Transverse colon (tissue), 4 donors: ENCODE results near the gene MAN2A1. TPM values are rescaled to one million over a fixed set of nuclear protein-coding genes. Genes with fewer than 3 reads are reported as not detected.

ENCODE experiments used
- DNase-seq: peaks from one replicate; pipeline ENCODE4 v3.0.0-alpha.2; 2019
- H3K27ac ChIP-seq, 4 donors: fragments of 200-600 bp; sonication (generic); 2 replicates each; pipeline ENCODE4 v1.5.1; 2016 to 2018; ENCODE audit warnings: inconsistent platforms in 4 of 4
- H3K27me3 ChIP-seq: fragments of 200-600 bp; sonication (generic); 2 replicates; pipeline ENCODE4 v1.5.1; 2017; ENCODE audit warnings: inconsistent platforms
- H3K36me3 ChIP-seq, 4 donors: fragments of 200-600 bp; sonication (generic); 2 replicates each; pipeline ENCODE4 v1.5.1; 2017 to 2019; ENCODE audit warnings: inconsistent platforms in 4 of 4
- H3K4me1 ChIP-seq, 4 donors: fragments of 200-600 bp; sonication (generic); 2 replicates each; pipeline ENCODE4 v1.5.1; 2017 to 2020; ENCODE audit warnings: inconsistent platforms in 4 of 4
- H3K4me3 ChIP-seq, 4 donors: fragments of 200-600 bp; sonication (generic); 1 replicate in 1 of 4; 2 replicates in 3 of 4; pipeline versions ENCODE4 v1.5.1 to v1.6.1; 2017 to 2019; ENCODE audit warnings: inconsistent platforms in 4 of 4
- H3K9me3 ChIP-seq, 2 donors: fragments of 200-600 bp; sonication (generic); 2 replicates each; pipeline ENCODE4 v1.5.1; 2017 to 2019; ENCODE audit warnings: inconsistent platforms in 2 of 2
- CTCF ChIP-seq, 5 experiments: fragments of 200-600 bp in 3 of 5; fragments of 450-650 bp in 2 of 5; sonication (generic) in 3 of 5; IDR thresholded peaks; 1 replicate in 2 of 5; 2 replicates in 3 of 5; pipeline ENCODE4 v1.5.1; 2016 to 2017; ENCODE audit warnings: antibody characterized with exemption in 5 of 5, inconsistent platforms in 3 of 5, mild to moderate bottlenecking in 2 of 5, moderate library complexity in 1 of 5
- EP300 ChIP-seq: sonication (generic); formaldehyde crosslinking; IDR thresholded peaks from one replicate; pipeline ENCODE4 v1.6.1; 2017; ENCODE audit warnings: antibody characterized with exemption, low read depth
- POLR2A ChIP-seq: fragments of 450-650 bp; IDR thresholded peaks from one replicate; pipeline ENCODE4 v1.6.1; 2016; ENCODE audit warnings: antibody characterized with exemption, mild to moderate bottlenecking, moderate library complexity
- POLR2AphosphoS5 ChIP-seq, 3 donors: sonication (generic); formaldehyde crosslinking; IDR thresholded peaks; one replicate each; pipeline ENCODE4 v1.6.1; 2016; ENCODE audit warnings: antibody characterized with exemption in 3 of 3
- WGBS, 2 donors: methylation state at CpG; one replicate each; pipeline ENCODE4 v1.1.5; 2018; ENCODE audit warnings: low coverage in 1 of 2; 5-methylcytosine and 5-hydroxymethylcytosine counted together
- in situ Hi-C, 4 donors: fragments of 200-750 bp; cut with MboI; loops; one replicate each; pipeline versions ENCODE4 v1.15.0 to v1.15.1; 2017; ENCODE audit warnings: low sequenced_read_pairs in 3 of 4, low pct_ligation_motif_present in 1 of 4, low pct_unique_long_range_greater_than_20kb in 1 of 4
- intact Hi-C: fragments of 100-400 bp; cut with DNase I; formaldehyde crosslinking; loops from one replicate; pipeline ENCODE4 v1.15.1; 2023; ENCODE audit warnings: low total_unique reads
- total RNA-seq, 4 donors: library from RNA; depleted of rRNA; stranded (reverse); fragments of >200 nt; gene quantifications; one replicate each; pipeline ENCODE4 v1.1.0, GENCODE V29; 2016

The MAN2A1 gene
- total RNA-seq, 4 donors from 2014 or later, result 39.2 to 95.3 (median 70.4) TPM

- H3K9me3 ChIP-seq, result no peaks in the 10 kb centered on the region
- H3K27me3 ChIP-seq, result no peaks in the 10 kb centered on the region
- DNase-seq, result no peak
- peaks cover 0 to 9% (median 0%) of the 10 kb centered on the region in 4 donors for H3K36me3 ChIP-seq
- no peak overlapping the region for H3K4me3 ChIP-seq
- WGBS, 2 donors, result 71 to 72% methylated on average over 2 of the region's 2 CpGs
- no peak overlapping the region for H3K27ac ChIP-seq
- in situ Hi-C loops, result no loop called here
- TF ChIP-seq POLR2A (no peak), CTCF (IDR thresholded peaks at IDR 0.05) (no peak), POLR2AphosphoS5 (IDR thresholded peaks at IDR 0.05) (no peak)
- H3K4me1 ChIP-seq, result no peaks in the 10 kb centered on the region
- intact Hi-C loops, result no loop called here
Observed at GRCh38 chr5:109812698-109813097, 123.0 kb downstream of the MAN2A1 start.

DNA sequence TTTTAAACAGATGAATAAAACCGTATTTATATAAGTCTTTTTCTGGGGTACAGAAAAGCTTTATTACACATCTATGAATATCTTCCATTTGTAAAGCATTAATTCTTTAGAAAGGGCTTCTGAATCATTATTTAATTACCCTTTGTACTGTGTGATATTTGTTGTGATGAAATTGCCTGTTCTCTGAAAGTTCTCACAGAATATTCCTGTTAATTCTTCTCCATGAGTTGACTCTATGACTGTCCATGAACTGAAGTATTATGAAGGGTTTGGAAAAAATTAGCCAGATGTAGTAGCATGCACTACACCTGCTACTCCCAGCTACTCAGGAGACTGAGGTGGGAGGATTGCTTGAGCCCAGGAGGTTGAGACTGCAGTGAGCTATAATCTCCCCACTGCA, 127.0 kb downstream of the MAN2A1 start:
- intact Hi-C loops (no loop called here), in situ Hi-C loops (no loop called here)
- no peak for TF ChIP-seq EP300
- TF ChIP-seq POLR2A, result no peak
- no peak for TF ChIP-seq POLR2AphosphoS5 (IDR thresholded peaks at IDR 0.05)
- TF ChIP-seq CTCF (IDR thresholded peaks at IDR 0.05), result no peak
- WGBS, 2 donors, result 88 to 95% methylated on average over 1 of the region's 1 CpG
- H3K9me3 ChIP-seq, result no peaks in the 10 kb centered on the region
- H3K27me3 ChIP-seq, result no peaks in the 10 kb centered on the region
- H3K4me1 ChIP-seq, result no peaks in the 10 kb centered on the region
- no peak overlapping the region for H3K4me3 ChIP-seq
- no peak overlapping the region for H3K27ac ChIP-seq
- no peak for DNase-seq
- H3K36me3 ChIP-seq, result peaks cover 0 to 31% (median 3%) of the 10 kb centered on the region in 4 donors

- Histone ChIP-seq H3K27ac (no peak overlapping the region), H3K27me3 (no peaks in the 10 kb centered on the region), H3K36me3 (peaks cover 0 to 30% (median 6%) of the 10 kb centered on the region in 4 donors), H3K4me3 (no peak overlapping the region), H3K4me1 (no peaks in the 10 kb centered on the region), H3K9me3 (no peaks in the 10 kb centered on the region)
- in situ Hi-C loops, result no loop called here
- TF ChIP-seq CTCF (IDR thresholded peaks at IDR 0.05) (no peak), POLR2A (no peak), EP300 (no peak), POLR2AphosphoS5 (IDR thresholded peaks at IDR 0.05) (no peak)
- WGBS, 2 donors, result 71 to 97% methylated on average over 2 of the region's 2 CpGs
- intact Hi-C loops, result no loop called here
- no peak for DNase-seq
Observed at GRCh38 chr5:109819878-109820277, 130.2 kb downstream of the MAN2A1 start.

GRCh38 chr5:109823597-109823996, 133.9 kb downstream of the MAN2A1 start:
- in situ Hi-C loops, result no loop called here
- WGBS, 2 donors, result 98 to 100% methylated on average over 4 of the region's 4 CpGs
- no peaks in the 10 kb centered on the region for H3K9me3 ChIP-seq
- intact Hi-C loops, result no loop called here
- TF ChIP-seq POLR2AphosphoS5 (IDR thresholded peaks at IDR 0.05), result no peak
- no peak for TF ChIP-seq POLR2A
- no peak for TF ChIP-seq EP300
- TF ChIP-seq CTCF (IDR thresholded peaks at IDR 0.05), result no peak
- no peaks in the 10 kb centered on the region for H3K4me1 ChIP-seq
- H3K36me3 ChIP-seq, result peaks cover 0 to 46% (median 7%) of the 10 kb centered on the region in 4 donors
- H3K4me3 ChIP-seq, result no peak overlapping the region
- H3K27me3 ChIP-seq, result no peaks in the 10 kb centered on the region
- H3K27ac ChIP-seq, result no peak overlapping the region
- no peak for DNase-seq
